Stimulated activated CD8-positive, alpha-beta memory T cell treated with anti-CD3 and anti-CD28 coated beads, Interleukin-7, amount 100 ng/mL, for 24 hours (primary cell): ENCODE results near the gene UBE2J1.

Experiments used
- DNase-seq: peaks from one replicate; pipeline ENCODE4 v3.0.0-alpha.2; 2020; ENCODE audit warnings: low read depth

The UBE2J1 gene

GRCh38 chr6:89364586-89364985 lies 12.1 kb upstream of the UBE2J1 start:
- no peak for DNase-seq

GRCh38 chr6:89361171-89361570 lies 8.6 kb upstream of the UBE2J1 start:
- no peak for DNase-seq

DNA sequence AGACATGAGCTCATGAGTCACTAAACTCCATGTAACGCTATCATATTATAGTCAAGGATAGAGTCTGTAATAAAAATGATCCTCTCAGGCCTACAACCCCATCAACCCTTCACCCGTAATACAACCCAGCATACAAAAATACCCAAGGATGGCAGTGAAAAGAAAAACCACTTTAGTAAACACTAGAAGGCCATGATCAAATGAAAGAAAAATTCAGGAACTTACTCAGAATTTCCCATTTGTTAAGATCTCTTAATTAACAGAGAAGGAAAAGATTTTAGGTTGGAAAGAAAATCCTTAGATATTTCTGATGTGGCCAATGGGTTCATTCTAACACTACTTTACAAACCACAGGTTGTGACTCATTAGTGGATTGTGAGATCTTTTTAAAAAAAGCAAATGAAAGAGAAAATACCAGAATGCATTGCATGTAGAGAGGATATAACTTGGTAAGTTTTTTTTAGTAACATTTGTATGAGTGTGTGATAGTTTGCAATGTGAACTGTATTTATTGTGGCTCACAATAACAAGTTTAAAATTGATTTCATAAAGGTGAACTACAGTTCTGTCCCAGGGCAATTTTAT lies 8.0 kb upstream of the UBE2J1 start:
- no peak for DNase-seq

- DNase-seq: no peak
Measured at GRCh38 chr6:89359561-89359960, 7.0 kb upstream of the UBE2J1 start.

- DNase-seq: no peak
Measured at GRCh38 chr6:89357390-89357789, 4.9 kb upstream of the UBE2J1 start.

- no peak for DNase-seq
Measured at GRCh38 chr6:89356642-89357170, 4.2 kb upstream of the UBE2J1 start.

DNA sequence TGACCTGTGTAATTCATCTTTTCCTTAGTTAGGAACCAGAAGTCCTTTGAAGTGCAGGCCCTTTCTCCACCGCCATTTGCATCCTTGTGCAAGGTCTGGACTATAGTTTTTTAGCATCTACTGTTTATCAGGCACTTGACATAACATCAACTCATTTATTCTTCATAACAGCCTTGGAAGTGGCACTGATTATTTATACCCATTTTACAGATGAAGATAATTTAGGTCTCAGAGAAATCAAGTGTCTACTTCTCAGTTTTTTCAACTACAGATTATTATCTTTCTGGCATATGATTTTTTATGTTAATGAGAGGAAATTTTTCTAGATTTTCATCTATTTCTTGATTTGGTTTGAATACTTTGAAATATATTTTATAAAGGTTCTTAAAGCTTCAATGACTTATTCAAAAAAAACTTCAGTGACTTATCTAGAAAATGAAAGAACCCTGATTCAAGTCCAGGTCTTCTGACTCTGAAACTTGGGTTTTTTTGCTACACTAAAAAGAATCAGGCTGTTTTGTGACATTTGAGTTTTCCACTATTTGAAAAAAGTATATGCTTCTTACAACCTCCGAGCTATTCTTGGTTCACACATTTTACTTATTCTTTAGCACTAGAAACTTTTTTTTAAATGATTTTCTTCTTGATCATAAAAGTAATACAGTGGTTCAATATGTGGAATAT lies 3.1 kb upstream of the UBE2J1 start:
- DNase-seq: no peak

GRCh38 chr6:89353702-89354392 lies 1.3 kb upstream of the UBE2J1 start:
- no peak for DNase-seq

GRCh38 chr6:89353118-89353556 lies 615 bp upstream of the UBE2J1 start:
- DNase-seq: no peak

DNA sequence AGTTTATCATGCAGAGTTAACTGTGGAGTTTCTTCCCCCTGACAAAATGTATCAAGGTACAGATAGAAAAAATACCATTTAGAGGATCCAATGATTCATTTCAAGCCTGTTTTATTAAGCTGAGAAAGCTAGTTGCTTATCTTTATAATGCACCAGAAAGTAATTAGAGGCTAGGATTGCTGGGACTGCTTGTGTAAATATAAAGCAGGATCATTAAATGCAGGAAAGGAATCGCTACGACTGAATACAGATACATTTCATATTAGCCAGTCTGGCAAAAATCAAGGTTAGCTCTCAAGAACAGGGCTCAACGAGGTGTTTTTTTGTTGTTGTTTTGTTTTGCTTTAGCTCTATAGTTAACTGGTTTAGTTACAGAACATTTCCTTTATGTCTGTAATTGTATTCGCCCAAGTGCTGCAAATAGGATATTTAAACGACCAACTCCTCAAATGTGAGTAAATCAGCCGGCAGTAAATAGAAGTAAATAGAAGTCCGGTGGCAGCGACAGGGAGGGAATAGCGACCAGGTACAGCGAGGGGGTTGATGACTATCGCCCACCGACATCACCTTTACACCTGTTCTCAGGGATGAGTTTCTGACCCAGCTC lies 748 bp downstream of the UBE2J1 start:
- DNase-seq: no peak

DNA sequence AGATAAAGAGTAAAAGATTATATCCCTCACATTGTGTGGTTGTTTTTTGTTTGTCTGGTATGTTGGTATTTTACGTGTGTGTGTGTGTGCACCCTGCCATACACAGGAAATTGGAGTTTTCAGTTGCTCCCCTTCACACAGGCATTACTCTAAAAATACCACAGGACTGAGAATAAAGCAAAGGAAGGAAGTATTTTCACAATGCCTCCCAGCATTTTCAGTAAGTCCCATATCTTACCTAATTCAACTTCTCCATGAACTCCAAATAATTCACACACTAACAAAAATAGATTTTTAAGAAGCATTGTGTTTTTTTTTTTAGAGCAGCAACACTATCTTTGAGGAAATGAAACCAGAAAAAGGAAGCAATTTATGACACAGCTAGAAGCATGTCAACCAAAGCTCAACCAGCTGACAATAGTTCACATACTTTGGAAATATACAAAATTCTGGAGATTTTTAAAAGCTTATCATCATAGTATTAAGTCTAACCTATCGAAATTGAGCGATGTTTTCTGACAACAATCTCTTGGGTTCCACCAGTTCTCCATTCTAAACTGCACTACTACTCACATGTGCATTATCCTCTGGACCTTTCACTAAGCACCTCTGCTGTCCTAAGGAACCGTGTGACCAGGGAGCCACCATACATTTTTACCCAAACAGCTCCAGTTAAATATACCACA lies 2.1 kb downstream of the UBE2J1 start:
- DNase-seq: no peak

DNA sequence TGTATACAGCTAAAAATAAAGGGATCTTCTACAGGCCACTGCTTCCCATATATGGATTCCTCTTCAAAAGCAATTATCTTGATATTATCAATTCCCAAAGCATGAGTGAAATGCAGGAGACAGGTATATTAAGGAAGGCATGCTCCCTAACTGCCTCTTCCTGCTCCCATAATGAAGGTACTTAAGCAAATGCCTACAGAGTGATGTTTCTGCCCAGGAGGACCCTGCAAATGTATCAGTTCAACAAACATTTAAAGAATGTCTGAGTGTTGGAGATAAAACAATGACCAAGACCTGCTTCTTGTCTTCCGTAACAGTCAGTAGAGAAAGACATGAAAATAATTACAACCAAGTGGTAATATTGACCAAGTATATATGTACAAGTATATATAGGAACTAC lies 4.2 kb downstream of the UBE2J1 start:
- no peak for DNase-seq

DNA sequence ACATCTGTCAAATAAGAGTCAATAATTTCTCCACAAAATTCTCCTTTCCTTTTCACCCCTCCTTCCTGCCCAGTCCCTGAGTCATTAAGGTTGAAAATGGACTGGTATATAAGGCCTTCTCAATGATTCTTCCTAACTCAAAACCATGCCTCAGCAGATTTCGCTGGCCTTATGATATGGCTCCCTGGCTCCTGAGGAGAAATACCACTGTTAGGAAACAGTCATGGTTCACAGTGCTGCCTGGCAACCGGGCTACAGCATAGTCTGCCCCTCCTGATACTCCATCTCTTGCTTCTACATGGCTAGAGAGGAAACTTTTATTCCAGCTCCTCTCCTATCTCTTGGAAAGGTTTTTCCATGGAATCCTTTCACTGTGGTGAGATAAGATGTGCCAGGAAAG lies 4.7 kb downstream of the UBE2J1 start:
- DNase-seq: no peak

DNA sequence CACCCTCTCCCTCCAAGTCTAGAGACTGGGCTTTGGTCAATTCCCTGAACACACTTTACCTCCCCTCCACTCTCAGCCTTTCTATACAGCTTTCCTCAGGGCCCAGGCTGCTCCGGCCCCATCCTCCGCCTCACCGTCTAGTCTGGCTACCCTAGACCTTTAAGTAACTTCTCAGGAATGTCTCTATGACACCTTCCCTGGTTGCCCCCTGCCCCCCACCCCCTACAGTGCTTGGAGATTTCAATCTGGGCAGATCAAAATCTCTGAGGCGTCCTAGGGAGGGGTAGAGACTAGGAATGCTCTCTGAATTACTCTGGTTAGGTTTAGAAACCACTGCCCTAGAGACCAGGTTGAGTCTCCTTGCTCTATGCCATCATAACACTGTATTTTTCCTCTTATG lies 6.1 kb downstream of the UBE2J1 start:
- no peak for DNase-seq

GRCh38 chr6:89339565-89339964 lies 13.0 kb downstream of the UBE2J1 start:
- no peak for DNase-seq

- DNase-seq: no peak
Measured at GRCh38 chr6:89335164-89335563, 17.4 kb downstream of the UBE2J1 start.

GRCh38 chr6:89330910-89331309 lies 21.6 kb downstream of the UBE2J1 start:
- no peak for DNase-seq

GRCh38 chr6:89328976-89329375 lies 23.5 kb downstream of the UBE2J1 start:
- no peak for DNase-seq

DNA sequence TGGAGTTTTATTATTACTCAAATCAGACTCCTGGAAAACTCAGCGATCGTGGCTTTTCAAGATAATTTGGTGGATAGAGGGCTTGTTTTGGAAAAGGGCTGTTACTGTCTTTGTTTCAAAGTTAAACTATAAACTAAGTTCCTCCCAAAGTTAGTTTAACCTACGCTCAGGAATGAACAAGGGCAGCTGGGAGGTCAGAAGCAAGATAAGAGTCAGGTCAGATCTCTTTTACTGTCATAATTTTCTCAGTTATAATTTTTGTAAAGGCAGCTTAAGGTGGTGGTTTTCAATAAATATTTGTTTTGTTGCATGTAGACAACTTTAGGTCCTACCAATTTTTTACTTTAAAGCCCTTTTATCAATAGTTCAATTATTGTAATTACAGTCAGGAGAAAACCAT lies 28.2 kb downstream of the UBE2J1 start:
- DNase-seq: no peak

GRCh38 chr6:89323511-89323971 lies 29.0 kb downstream of the UBE2J1 start:
- DNase-seq: no peak

- DNase-seq: no peak
Measured at GRCh38 chr6:89321131-89321970, 31.2 kb downstream of the UBE2J1 start.
